ENCODE results near the gene RAB5B. TPM values are rescaled to one million over a fixed set of nuclear protein-coding genes. Genes with fewer than 3 reads are reported as not detected.

Gene RAB5B
- 35.2 and 45.7 TPM in 2 replicates for total RNA-seq

- DNase-seq (ENCODE audit: low read depth, low spot score): peak; percentile 100
These were observed at the start of gene RAB5B for GRCh38 chr12:55973599-55974307. RAB5B (plus strand) TSS chr12:55974078; CDS start chr12:55986961, 12,883 bp downstream.

GRCh38 chr12:55925371-55925770, 48.5 kb upstream of the RAB5B start:
- DNase-seq (ENCODE audit: low read depth, low spot score): no peak

- no peak for DNase-seq (ENCODE audit: low read depth, low spot score)
These were observed 47.8 kb upstream of the RAB5B start for GRCh38 chr12:55925870-55926737.

- peak; percentile 67 for DNase-seq (ENCODE audit: low read depth, low spot score)
These were observed 46.9 kb upstream of the RAB5B start for GRCh38 chr12:55926738-55927587.

- no peak for DNase-seq (ENCODE audit: low read depth, low spot score)
These were observed 46.0 kb upstream of the RAB5B start, which contains the start of gene PYM1 for GRCh38 chr12:55927588-55928502. PYM1 (minus strand) TSS chr12:55927894; CDS start chr12:55927761, 133 bp downstream.

- no peak for DNase-seq (ENCODE audit: low read depth, low spot score)
These were observed 44.5 kb upstream of the RAB5B start for GRCh38 chr12:55929306-55929791.

GRCh38 chr12:55930771-55931316, 43.0 kb upstream of the RAB5B start, which contains the start of gene DGKA:
DGKA (plus strand) TSS chr12:55931162; CDS start chr12:55936504, 5,342 bp downstream.
- no peak for DNase-seq (ENCODE audit: low read depth, low spot score)

- DNase-seq (ENCODE audit: low read depth, low spot score): no peak
These were observed 42.5 kb upstream of the RAB5B start for GRCh38 chr12:55931317-55931779.

- DNase-seq (ENCODE audit: low read depth, low spot score): no peak
These were observed 41.9 kb upstream of the RAB5B start for GRCh38 chr12:55931780-55932550.

GRCh38 chr12:55932551-55932910, 41.3 kb upstream of the RAB5B start:
- DNase-seq (ENCODE audit: low read depth, low spot score): no peak

GRCh38 chr12:55933169-55933798, 40.6 kb upstream of the RAB5B start:
- DNase-seq (ENCODE audit: low read depth, low spot score): no peak

GRCh38 chr12:55933799-55934742, 39.8 kb upstream of the RAB5B start:
- no peak for DNase-seq (ENCODE audit: low read depth, low spot score)

GRCh38 chr12:55934773-55935172, 39.1 kb upstream of the RAB5B start:
- no peak for DNase-seq (ENCODE audit: low read depth, low spot score)

- no peak for DNase-seq (ENCODE audit: low read depth, low spot score)
These were observed 38.1 kb upstream of the RAB5B start for GRCh38 chr12:55935738-55936151.

GRCh38 chr12:55937981-55938380, 35.9 kb upstream of the RAB5B start:
- no peak for DNase-seq (ENCODE audit: low read depth, low spot score)

- DNase-seq (ENCODE audit: low read depth, low spot score): no peak
These were observed 34.9 kb upstream of the RAB5B start for GRCh38 chr12:55938826-55939501.

All from pulmonary artery endothelial cell (primary cell).